MM.1S (cell line): Measurements from ENCODE around the gene NAGK.

Experiments used
- DNase-seq: peaks from one replicate; pipeline ENCODE4 v3.0.0-alpha.2; 2015
- H2AFZ ChIP-seq: fragments of 300-600 bp; sonication (generic); 2 replicates; pipeline ENCODE4 v1.6.0; 2016; ENCODE audit warnings: antibody characterized with exemption, low read length
- H3F3A ChIP-seq: fragments of 300-600 bp; sonication (generic); 2 replicates; pipeline ENCODE4 v1.6.1; 2016; ENCODE audit warnings: mild to moderate bottlenecking, antibody characterized with exemption, low read length, moderate library complexity, mixed read lengths; ENCODE audit not compliant: insufficient read depth
- H3K27ac ChIP-seq: fragments of 300-600 bp; sonication (generic); 2 replicates; pipeline ENCODE4 v1.5.1; 2016; ENCODE audit warnings: mild to moderate bottlenecking, low read length
- H3K27me3 ChIP-seq: fragments of 300-600 bp; sonication (generic); replicated peaks from 2 replicates; pipeline ENCODE4 v1.6.0; 2016; ENCODE audit warnings: low read length; ENCODE audit not compliant: insufficient read depth
- H3K36me3 ChIP-seq: fragments of 300-600 bp; sonication (generic); replicated peaks from 2 replicates; pipeline ENCODE4 v1.6.1; 2016; ENCODE audit warnings: mild to moderate bottlenecking, low read length, mixed read lengths; ENCODE audit not compliant: insufficient read depth
- H3K4me1 ChIP-seq: fragments of 300-600 bp; sonication (generic); 2 replicates; pipeline ENCODE4 v1.6.1; 2016; ENCODE audit warnings: low read length, mixed read lengths
- H3K4me2 ChIP-seq: fragments of 300-600 bp; sonication (generic); 2 replicates; pipeline ENCODE4 v1.6.0; 2016; ENCODE audit warnings: low read depth, low read length
- H3K4me3 ChIP-seq: fragments of 300-600 bp; sonication (generic); 2 replicates; pipeline ENCODE4 v1.5.1; 2016; ENCODE audit warnings: low read length, mixed read lengths
- H3K79me2 ChIP-seq: fragments of 300-600 bp; sonication (generic); 2 replicates; pipeline ENCODE4 v1.6.1; 2016; ENCODE audit warnings: mixed run types, low read length, mixed read lengths
- H3K9ac ChIP-seq: fragments of 300-600 bp; sonication (generic); 2 replicates; pipeline ENCODE4 v1.6.1; 2016; ENCODE audit warnings: low read length, mixed read lengths
- H3K9me2 ChIP-seq: fragments of 300-600 bp; sonication (generic); replicated peaks from 2 replicates; pipeline ENCODE4 v1.6.1; 2016; ENCODE audit warnings: mild to moderate bottlenecking, low read length, mixed read lengths; ENCODE audit not compliant: insufficient read depth
- H3K9me3 ChIP-seq: fragments of 300-600 bp; sonication (generic); replicated peaks from 2 replicates; pipeline ENCODE4 v1.6.1; 2016; ENCODE audit warnings: mild to moderate bottlenecking, low read length, mixed read lengths; ENCODE audit not compliant: insufficient read depth
- H4K20me1 ChIP-seq: fragments of 300-600 bp; sonication (generic); 2 replicates; pipeline ENCODE4 v1.6.1; 2016; ENCODE audit warnings: mild to moderate bottlenecking, low read length, moderate library complexity, mixed read lengths; ENCODE audit not compliant: insufficient read depth
- CTCF ChIP-seq: fragments of 300-600 bp; sonication (generic); IDR thresholded peaks from 2 replicates; pipeline ENCODE4 v1.5.1; 2016; ENCODE audit warnings: antibody characterized with exemption, low read length, mixed read lengths
- EZH2 ChIP-seq: fragments of 300-600 bp; sonication (generic); optimal IDR thresholded peaks from 2 replicates; pipeline ENCODE3; 2017; ENCODE audit warnings: low read depth, mild to moderate bottlenecking, antibody characterized with exemption, low read length, mixed read lengths
- EZH2phosphoT487 ChIP-seq: fragments of 300-600 bp; sonication (generic); IDR thresholded peaks from 2 replicates; pipeline ENCODE4 v1.6.1; 2018; ENCODE audit warnings: antibody characterized with exemption, low read length

The NAGK gene

GRCh38 chr2:71067567-71068217 is 756 bp upstream of the NAGK start:
- DNase-seq, result peak; percentile 18

GRCh38 chr2:71069376-71069775 is 928 bp downstream of the NAGK start:
- Histone ChIP-seq H3F3A (peaks cover 25% of the 10 kb centered on the region), H3K4me2 (peak overlapping the region; percentile 94), H3K9me2 (no peaks in the 10 kb centered on the region), H3K4me1 (peaks cover 50% of the 10 kb centered on the region), H3K9me3 (no peaks in the 10 kb centered on the region), H3K27ac (no peak overlapping the region), H2AFZ (no peak overlapping the region), H3K9ac (peak overlapping the region; percentile 82; the same call in 1 of the 2 replicates), H3K4me3 (peak overlapping the region; percentile 79), H3K36me3 (no peaks in the 10 kb centered on the region), H4K20me1 (no peaks in the 10 kb centered on the region), H3K27me3 (no peaks in the 10 kb centered on the region), H3K79me2 (peaks cover 50% of the 10 kb centered on the region)
- no peak for TF ChIP-seq EZH2phosphoT487
- no peak for TF ChIP-seq EZH2
- TF ChIP-seq CTCF, result no peak
- DNase-seq, result no peak

More at GRCh38 chr2:71067567-71068217, 756 bp upstream of the NAGK start:
- H2AFZ ChIP-seq, result peak overlapping the region; percentile 86
- no peaks in the 10 kb centered on the region for H3K27me3 ChIP-seq
- no peaks in the 10 kb centered on the region for H3K36me3 ChIP-seq
- H3K4me2 ChIP-seq, result peak overlapping the region; percentile 94
- H3K4me3 ChIP-seq, result peak overlapping the region; percentile 79
- H3K9me2 ChIP-seq, result no peaks in the 10 kb centered on the region
- peaks cover 25% of the 10 kb centered on the region for H3F3A ChIP-seq
- H3K27ac ChIP-seq, result peak overlapping the region; percentile 62
- no peaks in the 10 kb centered on the region for H3K9me3 ChIP-seq
- H4K20me1 ChIP-seq, result no peaks in the 10 kb centered on the region
- H3K9ac ChIP-seq, result peak overlapping the region; percentile 82
- peaks cover 55% of the 10 kb centered on the region for H3K4me1 ChIP-seq
- peaks cover 35% of the 10 kb centered on the region for H3K79me2 ChIP-seq
- TF ChIP-seq EZH2, result no peak
- TF ChIP-seq EZH2phosphoT487, result no peak
- no peak for TF ChIP-seq CTCF

GRCh38 chr2:71070294-71071093 is 2.0 kb downstream of the NAGK start:
- Histone ChIP-seq H3F3A (peaks cover 17% of the 10 kb centered on the region), H3K9me3 (no peaks in the 10 kb centered on the region), H3K4me1 (peaks cover 39% of the 10 kb centered on the region), H3K4me3 (peak overlapping the region; percentile 37; the same call in 1 of the 2 replicates), H2AFZ (no peak overlapping the region), H4K20me1 (no peaks in the 10 kb centered on the region), H3K79me2 (peaks cover 53% of the 10 kb centered on the region), H3K27me3 (no peaks in the 10 kb centered on the region), H3K9me2 (no peaks in the 10 kb centered on the region), H3K27ac (no peak overlapping the region), H3K9ac (no peak overlapping the region), H3K36me3 (no peaks in the 10 kb centered on the region), H3K4me2 (peak overlapping the region; percentile 72)
- TF ChIP-seq EZH2, result no peak
- TF ChIP-seq CTCF, result peak; percentile 8; the same call in 1 of the 2 replicates
- DNase-seq, result no peak
